K562 (cell line): Measurements from ENCODE around the gene FOXRED2.

Experiments used
- CAMTA2 ChIP-seq: fragments of 250-450 bp; sonication (Bioruptor Pico); conservative IDR thresholded peaks from 2 replicates; pipeline ENCODE4 v1.5.1; 2022
- TF ChIP-seq, protein P1 (sequence below): fragments of 450-650 bp; formaldehyde crosslinking; IDR thresholded peaks from 2 replicates; pipeline ENCODE4 v1.4.0; 2022; ENCODE audit warnings: mild to moderate bottlenecking, moderate library complexity
- TF ChIP-seq, protein P2 (sequence below), 3 experiments: IDR thresholded peaks in 2 of 3; conservative IDR thresholded peaks in 1 of 3; 2 replicates each; pipeline ENCODE4 v1.5.1; 2011 to 2012; ENCODE audit warnings: low read length in 3 of 3, mild to moderate bottlenecking in 3 of 3, control low read depth in 2 of 3, improper control_type of control experiment in 1 of 3, inconsistent platforms in 1 of 3, low read depth in 1 of 3, mixed read lengths in 1 of 3, moderate library complexity in 1 of 3; ENCODE audit not compliant: insufficient read depth in 2 of 3

DNA sequence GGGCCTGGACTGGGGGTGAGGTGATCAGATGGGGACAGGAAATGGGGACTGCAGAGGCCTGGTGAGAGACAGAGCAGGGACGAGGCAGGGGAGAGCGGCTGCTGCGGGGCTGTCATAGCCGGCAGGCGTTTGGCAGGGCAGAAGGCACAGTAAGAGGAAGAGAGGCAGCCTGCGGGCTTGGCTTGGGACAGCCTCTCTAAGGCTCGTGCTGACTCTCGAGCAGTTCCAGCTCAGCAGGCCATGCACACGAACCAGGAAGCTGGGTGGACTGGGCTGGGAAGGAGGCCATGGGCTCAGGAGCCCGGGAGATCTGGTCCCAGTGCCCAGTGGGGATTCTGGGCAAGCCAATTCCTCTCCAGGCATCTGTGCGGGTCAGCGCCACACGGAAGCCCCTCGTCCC, 41.8 kb upstream of the FOXRED2 start:
- no peak for TF ChIP-seq CAMTA2 (CRISPR knock-in tag)
- TF ChIP-seq, protein P1, sequence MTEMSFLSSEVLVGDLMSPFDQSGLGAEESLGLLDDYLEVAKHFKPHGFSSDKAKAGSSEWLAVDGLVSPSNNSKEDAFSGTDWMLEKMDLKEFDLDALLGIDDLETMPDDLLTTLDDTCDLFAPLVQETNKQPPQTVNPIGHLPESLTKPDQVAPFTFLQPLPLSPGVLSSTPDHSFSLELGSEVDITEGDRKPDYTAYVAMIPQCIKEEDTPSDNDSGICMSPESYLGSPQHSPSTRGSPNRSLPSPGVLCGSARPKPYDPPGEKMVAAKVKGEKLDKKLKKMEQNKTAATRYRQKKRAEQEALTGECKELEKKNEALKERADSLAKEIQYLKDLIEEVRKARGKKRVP (CRISPR knock-in tag) = no peak
- TF ChIP-seq, protein P2, sequence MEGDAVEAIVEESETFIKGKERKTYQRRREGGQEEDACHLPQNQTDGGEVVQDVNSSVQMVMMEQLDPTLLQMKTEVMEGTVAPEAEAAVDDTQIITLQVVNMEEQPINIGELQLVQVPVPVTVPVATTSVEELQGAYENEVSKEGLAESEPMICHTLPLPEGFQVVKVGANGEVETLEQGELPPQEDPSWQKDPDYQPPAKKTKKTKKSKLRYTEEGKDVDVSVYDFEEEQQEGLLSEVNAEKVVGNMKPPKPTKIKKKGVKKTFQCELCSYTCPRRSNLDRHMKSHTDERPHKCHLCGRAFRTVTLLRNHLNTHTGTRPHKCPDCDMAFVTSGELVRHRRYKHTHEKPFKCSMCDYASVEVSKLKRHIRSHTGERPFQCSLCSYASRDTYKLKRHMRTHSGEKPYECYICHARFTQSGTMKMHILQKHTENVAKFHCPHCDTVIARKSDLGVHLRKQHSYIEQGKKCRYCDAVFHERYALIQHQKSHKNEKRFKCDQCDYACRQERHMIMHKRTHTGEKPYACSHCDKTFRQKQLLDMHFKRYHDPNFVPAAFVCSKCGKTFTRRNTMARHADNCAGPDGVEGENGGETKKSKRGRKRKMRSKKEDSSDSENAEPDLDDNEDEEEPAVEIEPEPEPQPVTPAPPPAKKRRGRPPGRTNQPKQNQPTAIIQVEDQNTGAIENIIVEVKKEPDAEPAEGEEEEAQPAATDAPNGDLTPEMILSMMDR (IDR thresholded peaks at IDR 0.05 in 2 of 3, conservative IDR thresholded peaks at IDR 0.05 in 1 of 3; ENCODE audit: insufficient read depth in 2 of 3, low read depth in 1 of 3, low read length in 3 of 3) = no peak
